C4-2B (cell line): ENCODE data around the gene HTR3C.

ENCODE experiments used
- ZFX ChIP-seq: fragments of 450-650 bp; IDR thresholded peaks from 2 replicates; pipeline ENCODE4 v1.6.1; 2017
- TF ChIP-seq, protein P1 (sequence below): fragments of 450-650 bp; conservative IDR thresholded peaks from 2 replicates; pipeline ENCODE4 v1.5.1; 2017; ENCODE audit warnings: mild to moderate bottlenecking

DNA sequence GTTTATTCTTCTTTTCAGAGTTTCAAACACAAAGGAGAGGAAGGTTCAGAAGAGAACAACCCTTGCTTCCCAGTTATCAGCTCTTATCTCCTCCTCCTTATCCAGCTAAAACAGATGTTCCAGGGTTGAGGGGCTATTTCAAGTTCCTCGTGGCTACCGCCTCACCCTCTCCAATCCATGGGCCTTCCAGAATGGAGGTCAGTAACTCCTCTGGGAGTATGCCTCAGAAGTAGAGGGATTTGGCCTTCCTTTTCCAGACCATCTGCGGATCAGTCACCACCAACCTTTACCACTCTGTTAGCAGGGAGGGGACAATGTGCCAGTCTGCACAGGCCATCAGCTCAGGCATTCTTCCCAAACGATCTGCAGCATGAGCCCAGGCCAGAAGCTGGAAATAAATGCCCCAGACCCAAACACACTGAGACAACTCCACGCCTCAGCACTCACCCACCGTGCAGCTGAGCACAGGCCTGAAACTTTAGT, 14.8 kb downstream of the HTR3C start:
- no peak for TF ChIP-seq ZFX
- TF ChIP-seq, protein P1, sequence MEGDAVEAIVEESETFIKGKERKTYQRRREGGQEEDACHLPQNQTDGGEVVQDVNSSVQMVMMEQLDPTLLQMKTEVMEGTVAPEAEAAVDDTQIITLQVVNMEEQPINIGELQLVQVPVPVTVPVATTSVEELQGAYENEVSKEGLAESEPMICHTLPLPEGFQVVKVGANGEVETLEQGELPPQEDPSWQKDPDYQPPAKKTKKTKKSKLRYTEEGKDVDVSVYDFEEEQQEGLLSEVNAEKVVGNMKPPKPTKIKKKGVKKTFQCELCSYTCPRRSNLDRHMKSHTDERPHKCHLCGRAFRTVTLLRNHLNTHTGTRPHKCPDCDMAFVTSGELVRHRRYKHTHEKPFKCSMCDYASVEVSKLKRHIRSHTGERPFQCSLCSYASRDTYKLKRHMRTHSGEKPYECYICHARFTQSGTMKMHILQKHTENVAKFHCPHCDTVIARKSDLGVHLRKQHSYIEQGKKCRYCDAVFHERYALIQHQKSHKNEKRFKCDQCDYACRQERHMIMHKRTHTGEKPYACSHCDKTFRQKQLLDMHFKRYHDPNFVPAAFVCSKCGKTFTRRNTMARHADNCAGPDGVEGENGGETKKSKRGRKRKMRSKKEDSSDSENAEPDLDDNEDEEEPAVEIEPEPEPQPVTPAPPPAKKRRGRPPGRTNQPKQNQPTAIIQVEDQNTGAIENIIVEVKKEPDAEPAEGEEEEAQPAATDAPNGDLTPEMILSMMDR, result no peak
